Measurements from ENCODE around the gene SHC3. TPM values are rescaled to one million over a fixed set of nuclear protein-coding genes. Genes with fewer than 3 reads are reported as not detected.

Gene SHC3
- total and polyA plus RNA-seq, 9 of the 15 experiments (the other 6 are each of a cell fraction or from before 2014, with no cell fraction given), result not detected

GRCh38 chr9:89177012-89177943 lies 1.3 kb downstream of the SHC3 start:
- Histone ChIP-seq H4K20me1 (replicated peaks; ENCODE audit: control insufficient read depth, insufficient read depth, low read length) (no peaks in the 10 kb centered on the region), H3K27me3 (ENCODE audit: control insufficient read depth in 2 of 2, insufficient read depth in 2 of 2, low read length in 2 of 2) (peaks cover 2 to 23% of the 10 kb centered on the region in 2 experiments; a peak in 4 of 5 replicates), H3K4me2 (ENCODE audit: insufficient read depth, low read length) (no peak overlapping the region), H3K36me3 (ENCODE audit: control insufficient read depth, insufficient read depth, low read length) (no peaks in the 10 kb centered on the region), H3K79me2 (ENCODE audit: control insufficient read depth, insufficient read depth, low read length) (no peaks in the 10 kb centered on the region), H3K9me1 (ENCODE audit: control insufficient read depth, insufficient read depth, low read length) (no peaks in the 10 kb centered on the region), H3K27ac (ENCODE audit: extremely low read depth, low read depth, low read length) (no peak overlapping the region), H3K4me3 (no peak overlapping the region), H3K9me3 (replicated peaks; ENCODE audit: control insufficient read depth, insufficient read depth, low read depth, low read length) (no peaks in the 10 kb centered on the region), H2AFZ (ENCODE audit: low read depth, low read length) (no peak overlapping the region), H3K9ac (ENCODE audit: insufficient read depth in 1 of 2, low read depth in 2 of 2, low read length in 2 of 2) (no peak overlapping the region), H3K4me1 (replicated peaks in 1 of 2; ENCODE audit: control insufficient read depth in 2 of 2, insufficient read depth in 2 of 2, low read length in 2 of 2) (0 out of 5 replicates have a peak, but pooled peaks cover 0 to 3% of the 10 kb centered on the region in 2 experiments)
- no TSS peak for BruUV-seq (replicated peaks)
- in situ Hi-C loops (cut with MboI), result no loop called here
- CTCF ChIA-PET (ENCODE audit: low intra/inter-chr PET ratio), result no interaction called here
- no peak for TF ChIP-seq ZBTB5 (IDR thresholded peaks at IDR 0.05)
- TF ChIP-seq GABPB2 (CRISPR knock-in tag; conservative IDR thresholded peaks at IDR 0.05), result no peak
- no peak for TF ChIP-seq CBFA2T2 (conservative IDR thresholded peaks at IDR 0.05)
- no peak for TF ChIP-seq NCOA2 (IDR thresholded peaks at IDR 0.05; ENCODE audit: partially characterized antibody in 2 of 2)
- TF ChIP-seq CREB3L1 (IDR thresholded peaks at IDR 0.05; ENCODE audit: borderline replicate concordance, low read depth), result no peak
- no peak for TF ChIP-seq NR4A1 (CRISPR knock-in tag; IDR thresholded peaks at IDR 0.05)
- TF ChIP-seq NR4A1 (tag; IDR thresholded peaks at IDR 0.05), result no peak
- TF ChIP-seq ZNF3 (CRISPR knock-in tag; IDR thresholded peaks at IDR 0.05), result no peak
- no peak for TF ChIP-seq ARID1B (IDR thresholded peaks at IDR 0.05)
- TF ChIP-seq CTBP1 (IDR thresholded peaks at IDR 0.05; ENCODE audit: borderline replicate concordance), result no peak
- TF ChIP-seq RFX5 (IDR thresholded peaks at IDR 0.05; ENCODE audit: low read depth, low read length), result no peak
- no peak for TF ChIP-seq MAX (CRISPR knock-in tag; IDR thresholded peaks at IDR 0.05)
- TF ChIP-seq ZNF133 (CRISPR knock-in tag; IDR thresholded peaks at IDR 0.05), result no peak
- no peak for TF ChIP-seq ZBED1 (IDR thresholded peaks at IDR 0.05)
- TF ChIP-seq NCOR1 (IDR thresholded peaks at IDR 0.05), result no peak
- no peak for TF ChIP-seq NFATC3 (IDR thresholded peaks at IDR 0.05)
- no peak for TF ChIP-seq HDAC3 (IDR thresholded peaks at IDR 0.05; ENCODE audit: borderline replicate concordance, partially characterized antibody)
- no peak for TF ChIP-seq ZNF445 (CRISPR knock-in tag; IDR thresholded peaks at IDR 0.05; ENCODE audit: low read depth)
- no peak for TF ChIP-seq ZNF280B (CRISPR knock-in tag; IDR thresholded peaks at IDR 0.05)
- POLR2A ChIA-PET, result no interaction called here
- DNase-seq (ENCODE audit: extremely low read depth in 1 of 4, low spot score in 3 of 4) (no peak), FAIRE-seq (no peak), ATAC-seq (no peak)
- WGBS (ENCODE audit: insufficient coverage, low coverage, missing lambda C conversion rate), result 2% methylated on average over 35 of the region's 38 CpGs
- intact Hi-C loops (cut with micrococcal nuclease), result no loop called here
